HL-60 (cell line): ENCODE results near the gene RAB36.

Experiments
- DNase-seq, 2 experiments: peaks; one replicate each; pipeline ENCODE4 v3.0.0-alpha.2; 2010 to 2020; ENCODE audit warnings: low read depth in 1 of 2, low spot score in 1 of 2
- H3K27ac ChIP-seq: fragments of 250-450 bp; sonication (Bioruptor Pico); replicated peaks from 2 replicates; pipeline ENCODE4 v1.5.1; 2020; ENCODE audit warnings: mild to moderate bottlenecking, moderate library complexity
- H3K27me3 ChIP-seq: fragments of 250-450 bp; sonication (Bioruptor Pico); 2 replicates; pipeline ENCODE4 v1.5.1; 2021; ENCODE audit warnings: mild to moderate bottlenecking, moderate library complexity; ENCODE audit not compliant: insufficient read depth, poor library complexity, severe bottlenecking
- H3K4me3 ChIP-seq: replicated peaks from 2 replicates; pipeline ENCODE4 v1.5.1; 2011; ENCODE audit warnings: mild to moderate bottlenecking, control low read depth, low read length; ENCODE audit not compliant: insufficient read depth
- GABPA ChIP-seq: IDR thresholded peaks from 2 replicates; pipeline ENCODE4 v1.6.1; 2012; ENCODE audit warnings: low read depth
- POLR2AphosphoS5 ChIP-seq: IDR thresholded peaks from 2 replicates; pipeline ENCODE4 v1.6.1; 2012; ENCODE audit warnings: low read depth
- SPI1 ChIP-seq: IDR thresholded peaks from 2 replicates; pipeline ENCODE4 v1.6.1; 2012; ENCODE audit warnings: low read depth, mild to moderate bottlenecking, borderline replicate concordance
- TF ChIP-seq, protein P1 (sequence below): IDR thresholded peaks from one replicate; pipeline ENCODE4 v1.5.1; 2011; ENCODE audit warnings: low read length, control low read depth, inconsistent platforms; ENCODE audit not compliant: insufficient read depth
- TF ChIP-seq, protein P2 (sequence below): IDR thresholded peaks from 2 replicates; pipeline ENCODE4 v1.6.1; 2012; ENCODE audit warnings: low read depth; ENCODE audit not compliant: insufficient replicate concordance

RAB36 gene

GRCh38 chr22:23098230-23098705, 47.0 kb upstream of the RAB36 start:
- no peak for TF ChIP-seq GABPA
- TF ChIP-seq, protein P1, sequence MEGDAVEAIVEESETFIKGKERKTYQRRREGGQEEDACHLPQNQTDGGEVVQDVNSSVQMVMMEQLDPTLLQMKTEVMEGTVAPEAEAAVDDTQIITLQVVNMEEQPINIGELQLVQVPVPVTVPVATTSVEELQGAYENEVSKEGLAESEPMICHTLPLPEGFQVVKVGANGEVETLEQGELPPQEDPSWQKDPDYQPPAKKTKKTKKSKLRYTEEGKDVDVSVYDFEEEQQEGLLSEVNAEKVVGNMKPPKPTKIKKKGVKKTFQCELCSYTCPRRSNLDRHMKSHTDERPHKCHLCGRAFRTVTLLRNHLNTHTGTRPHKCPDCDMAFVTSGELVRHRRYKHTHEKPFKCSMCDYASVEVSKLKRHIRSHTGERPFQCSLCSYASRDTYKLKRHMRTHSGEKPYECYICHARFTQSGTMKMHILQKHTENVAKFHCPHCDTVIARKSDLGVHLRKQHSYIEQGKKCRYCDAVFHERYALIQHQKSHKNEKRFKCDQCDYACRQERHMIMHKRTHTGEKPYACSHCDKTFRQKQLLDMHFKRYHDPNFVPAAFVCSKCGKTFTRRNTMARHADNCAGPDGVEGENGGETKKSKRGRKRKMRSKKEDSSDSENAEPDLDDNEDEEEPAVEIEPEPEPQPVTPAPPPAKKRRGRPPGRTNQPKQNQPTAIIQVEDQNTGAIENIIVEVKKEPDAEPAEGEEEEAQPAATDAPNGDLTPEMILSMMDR: no peak
- no peak for TF ChIP-seq SPI1
- no peak for TF ChIP-seq POLR2AphosphoS5
- TF ChIP-seq, protein P2, sequence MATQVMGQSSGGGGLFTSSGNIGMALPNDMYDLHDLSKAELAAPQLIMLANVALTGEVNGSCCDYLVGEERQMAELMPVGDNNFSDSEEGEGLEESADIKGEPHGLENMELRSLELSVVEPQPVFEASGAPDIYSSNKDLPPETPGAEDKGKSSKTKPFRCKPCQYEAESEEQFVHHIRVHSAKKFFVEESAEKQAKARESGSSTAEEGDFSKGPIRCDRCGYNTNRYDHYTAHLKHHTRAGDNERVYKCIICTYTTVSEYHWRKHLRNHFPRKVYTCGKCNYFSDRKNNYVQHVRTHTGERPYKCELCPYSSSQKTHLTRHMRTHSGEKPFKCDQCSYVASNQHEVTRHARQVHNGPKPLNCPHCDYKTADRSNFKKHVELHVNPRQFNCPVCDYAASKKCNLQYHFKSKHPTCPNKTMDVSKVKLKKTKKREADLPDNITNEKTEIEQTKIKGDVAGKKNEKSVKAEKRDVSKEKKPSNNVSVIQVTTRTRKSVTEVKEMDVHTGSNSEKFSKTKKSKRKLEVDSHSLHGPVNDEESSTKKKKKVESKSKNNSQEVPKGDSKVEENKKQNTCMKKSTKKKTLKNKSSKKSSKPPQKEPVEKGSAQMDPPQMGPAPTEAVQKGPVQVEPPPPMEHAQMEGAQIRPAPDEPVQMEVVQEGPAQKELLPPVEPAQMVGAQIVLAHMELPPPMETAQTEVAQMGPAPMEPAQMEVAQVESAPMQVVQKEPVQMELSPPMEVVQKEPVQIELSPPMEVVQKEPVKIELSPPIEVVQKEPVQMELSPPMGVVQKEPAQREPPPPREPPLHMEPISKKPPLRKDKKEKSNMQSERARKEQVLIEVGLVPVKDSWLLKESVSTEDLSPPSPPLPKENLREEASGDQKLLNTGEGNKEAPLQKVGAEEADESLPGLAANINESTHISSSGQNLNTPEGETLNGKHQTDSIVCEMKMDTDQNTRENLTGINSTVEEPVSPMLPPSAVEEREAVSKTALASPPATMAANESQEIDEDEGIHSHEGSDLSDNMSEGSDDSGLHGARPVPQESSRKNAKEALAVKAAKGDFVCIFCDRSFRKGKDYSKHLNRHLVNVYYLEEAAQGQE: no peak
- no peak for DNase-seq
- Histone ChIP-seq H3K27ac (no peak overlapping the region), H3K27me3 (no peaks in the 10 kb centered on the region), H3K4me3 (no peak overlapping the region)

- Histone ChIP-seq H3K4me3 (no peak overlapping the region), H3K27ac (no peak overlapping the region), H3K27me3 (no peaks in the 10 kb centered on the region)
- TF ChIP-seq SPI1: no peak
- TF ChIP-seq POLR2AphosphoS5: no peak
- TF ChIP-seq, protein P1: no peak
- TF ChIP-seq GABPA: no peak
- TF ChIP-seq, protein P2: no peak
- DNase-seq: no peak
Observed at GRCh38 chr22:23098718-23099530, 46.4 kb upstream of the RAB36 start.

DNA sequence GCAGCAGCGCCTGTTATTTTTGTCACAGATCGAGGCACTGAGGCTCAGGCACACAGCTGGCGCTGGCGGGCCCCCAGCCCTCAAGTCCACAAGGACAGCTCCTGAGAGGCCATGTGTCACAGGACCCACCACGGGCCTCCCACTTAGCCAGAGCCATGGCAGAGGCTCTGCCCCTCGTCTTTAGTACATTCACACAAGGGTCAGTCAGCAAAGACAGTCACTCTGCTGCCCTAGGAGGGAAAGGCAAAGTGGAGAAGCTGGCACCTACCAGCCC, 45.8 kb upstream of the RAB36 start:
- DNase-seq: no peak
- no peak overlapping the region for H3K27ac ChIP-seq

More for the DNA sequence above, 45.8 kb upstream of the RAB36 start:
- TF ChIP-seq GABPA (no peak), SPI1 (no peak), POLR2AphosphoS5 (no peak)
- TF ChIP-seq, protein P2: no peak
- TF ChIP-seq, protein P1: no peak
- Histone ChIP-seq H3K27me3 (no peaks in the 10 kb centered on the region), H3K4me3 (no peak overlapping the region)
